GM23248 (cell line): Measurements from ENCODE around the gene STAC3.

Experiments used
- EZH2 ChIP-seq: fragments of 200-600 bp; sonication (generic); IDR thresholded peaks from 2 replicates; pipeline ENCODE4 v1.6.1; 2018; ENCODE audit warnings: antibody characterized with exemption, mild to moderate bottlenecking; ENCODE audit not compliant: insufficient read depth, poor library complexity, severe bottlenecking
- EZH2phosphoT487 ChIP-seq: fragments of 200-600 bp; sonication (generic); IDR thresholded peaks from 2 replicates; pipeline ENCODE4 v1.6.1; 2018; ENCODE audit warnings: antibody characterized with exemption, moderate library complexity, mild to moderate bottlenecking, low read depth; ENCODE audit not compliant: insufficient read depth

- no peak for TF ChIP-seq EZH2
- no peak for TF ChIP-seq EZH2phosphoT487
Observed at GRCh38 chr12:57233357-57234232, 17.4 kb downstream of the STAC3 start.
